CD14-positive monocyte (primary cell): ENCODE results near the gene SLC38A3. TPM values are rescaled to one million over a fixed set of nuclear protein-coding genes. Genes with fewer than 3 reads are reported as not detected.

Experiments used
- DNase-seq, 3 donors: peaks; one replicate each; pipeline ENCODE4 v3.0.0-alpha.2; 2011 to 2022
- H2AFZ ChIP-seq: 2 replicates; pipeline ENCODE4 v1.6.0; 2012; ENCODE audit warnings: mild to moderate bottlenecking, low read depth, low read length, inconsistent platforms; ENCODE audit not compliant: insufficient read depth, poor library complexity, severe bottlenecking
- H3K27ac ChIP-seq, 2 donors: 1 replicate in 1 of 2; 2 replicates in 1 of 2; pipeline ENCODE4 v1.5.1; 2012 to 2013; ENCODE audit warnings: low read length in 2 of 2, control low read depth in 1 of 2, inconsistent platforms in 1 of 2, low read depth in 1 of 2, mild to moderate bottlenecking in 1 of 2
- H3K27me3 ChIP-seq, 2 donors: one replicate each; pipeline versions ENCODE4 v1.6.0 to v1.6.1; 2011 to 2013; ENCODE audit warnings: low read length in 2 of 2; ENCODE audit not compliant: control insufficient read depth in 2 of 2, insufficient read depth in 2 of 2
- H3K36me3 ChIP-seq, 2 donors: replicated peaks in 1 of 2; 1 replicate in 1 of 2; 2 replicates in 1 of 2; pipeline versions ENCODE4 v1.5.1 to v1.6.1; 2012 to 2013; ENCODE audit warnings: low read length in 2 of 2, control low read depth in 1 of 2, inconsistent platforms in 1 of 2, mild to moderate bottlenecking in 1 of 2; ENCODE audit not compliant: insufficient read depth in 2 of 2, control insufficient read depth in 1 of 2
- H3K4me1 ChIP-seq, 2 donors: 1 replicate in 1 of 2; 2 replicates in 1 of 2; pipeline versions ENCODE4 v1.5.1 to v1.6.1; 2012 to 2013; ENCODE audit warnings: low read length in 2 of 2, control low read depth in 1 of 2, inconsistent platforms in 1 of 2, mild to moderate bottlenecking in 1 of 2, moderate library complexity in 1 of 2; ENCODE audit not compliant: insufficient read depth in 2 of 2, control insufficient read depth in 1 of 2
- H3K4me2 ChIP-seq: replicated peaks from 2 replicates; pipeline ENCODE3; 2012; ENCODE audit warnings: low read length, moderate library complexity, mild to moderate bottlenecking; ENCODE audit not compliant: poor library complexity, severe bottlenecking; ENCODE audit errors: extremely low read depth
- H3K4me3 ChIP-seq, 3 experiments: fragments of 200-600 bp in 1 of 3; sonication (generic) in 1 of 3; replicated peaks in 1 of 3; 1 replicate in 2 of 3; 2 replicates in 1 of 3; pipeline ENCODE4 v1.5.1; 2011 to 2013; ENCODE audit warnings: low read length in 3 of 3, mild to moderate bottlenecking in 3 of 3, control low read depth in 2 of 3, low read depth in 2 of 3, inconsistent platforms in 1 of 3, moderate library complexity in 1 of 3
- H3K79me2 ChIP-seq: 2 replicates; pipeline ENCODE4 v1.6.0; 2012; ENCODE audit warnings: mild to moderate bottlenecking, control low read depth, inconsistent platforms, low read length, moderate library complexity; ENCODE audit not compliant: insufficient read depth
- H3K9ac ChIP-seq: 2 replicates; pipeline ENCODE4 v1.6.0; 2017; ENCODE audit warnings: low read length, mild to moderate bottlenecking; ENCODE audit not compliant: insufficient read depth, poor library complexity, severe bottlenecking
- H3K9me3 ChIP-seq, 2 donors: replicated peaks in 1 of 2; 1 replicate in 1 of 2; 2 replicates in 1 of 2; pipeline versions ENCODE4 v1.5.1 to v1.6.1; 2012 to 2013; ENCODE audit warnings: low read length in 2 of 2, control low read depth in 1 of 2; ENCODE audit not compliant: control insufficient read depth in 1 of 2, insufficient read depth in 1 of 2
- H4K20me1 ChIP-seq: 2 replicates; pipeline ENCODE4 v1.6.0; 2012; ENCODE audit warnings: mild to moderate bottlenecking, low read length, control low read depth, moderate library complexity; ENCODE audit not compliant: insufficient read depth
- H3K27ac Mint-ChIP-seq, 7 donors: one replicate each; pipeline ENCODE4 v1.8.0; 2020; ENCODE audit warnings: mild to moderate bottlenecking in 7 of 7, mixed read lengths in 7 of 7, moderate library complexity in 6 of 7, inconsistent platforms in 2 of 7
- H3K27me3 Mint-ChIP-seq, 3 donors: one replicate each; pipeline ENCODE4 v1.8.0; 2021 to 2022; ENCODE audit warnings: low read depth in 3 of 3, mild to moderate bottlenecking in 3 of 3, mixed read lengths in 3 of 3, moderate library complexity in 3 of 3, inconsistent platforms in 1 of 3
- H3K36me3 Mint-ChIP-seq, 2 donors: one replicate each; pipeline ENCODE4 v1.8.0; 2020; ENCODE audit warnings: mixed read lengths in 2 of 2, inconsistent platforms in 1 of 2, mild to moderate bottlenecking in 1 of 2
- H3K4me1 Mint-ChIP-seq: one replicate; pipeline ENCODE4 v1.8.0; 2020; ENCODE audit warnings: mild to moderate bottlenecking, mixed read lengths
- H3K4me3 Mint-ChIP-seq, 2 donors: one replicate each; pipeline ENCODE4 v1.8.0; 2020; ENCODE audit warnings: mild to moderate bottlenecking in 2 of 2, mixed read lengths in 2 of 2, moderate library complexity in 1 of 2
- H3K9me3 Mint-ChIP-seq, 7 donors: one replicate each; pipeline ENCODE4 v1.8.0; 2020 to 2022; ENCODE audit warnings: mixed read lengths in 7 of 7, mild to moderate bottlenecking in 6 of 7, moderate library complexity in 6 of 7, inconsistent platforms in 2 of 7
- WGBS: methylation state at CpG from one replicate; pipeline ENCODE4 v1.1.5; 2013; ENCODE audit warnings: missing lambda C conversion rate; ENCODE audit not compliant: insufficient coverage; 5-methylcytosine and 5-hydroxymethylcytosine counted together
- intact Hi-C, 2 donors: fragments of 100-400 bp; cut with micrococcal nuclease; formaldehyde crosslinking; loops; one replicate each; pipeline versions ENCODE4 v1.15.0 to v1.15.1; 2023
- polyA plus RNA-seq, 3 donors: library from polyadenylated mRNA; depleted of rRNA in 1 of 3; unstranded in 2 of 3; stranded (reverse) in 1 of 3; fragments of 300-500 nt in 2 of 3; fragments of >200 nt in 1 of 3; fragmentation: Illumina TruSeq in 2 of 3; gene quantifications; 1 replicate in 2 of 3; 2 replicates in 1 of 3; pipeline ENCODE4 v1.2.3, GENCODE V29; 2012 to 2021
- TF ChIP-seq, protein P1 (sequence below): fragments of 200-600 bp; IDR thresholded peaks from one replicate; pipeline ENCODE4 v1.8.0; 2022; ENCODE audit warnings: antibody characterized with exemption, mild to moderate bottlenecking

The SLC38A3 gene
- polyA plus RNA-seq, 3 donors = not detected

DNA sequence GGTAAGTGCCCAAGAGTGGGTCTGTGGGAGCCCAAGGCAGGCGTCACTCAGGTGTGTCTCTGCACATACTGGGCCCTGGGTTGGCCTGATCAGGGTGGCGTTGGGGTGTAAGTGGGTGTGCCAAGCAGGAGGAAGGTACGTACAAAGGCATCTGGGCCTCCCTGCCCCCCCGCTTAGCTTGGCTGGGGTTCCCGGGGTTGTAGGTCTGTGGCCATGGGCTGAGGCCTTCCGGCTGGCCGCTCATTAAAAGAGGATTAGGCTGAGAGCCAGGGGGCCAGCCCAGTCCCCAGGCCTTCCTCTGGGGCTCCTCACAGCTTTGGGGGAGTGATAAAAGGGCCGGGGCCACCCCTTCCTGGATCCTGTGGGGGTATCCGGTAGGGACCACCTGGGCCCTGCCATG is 36.7 kb upstream of the SLC38A3 start:
- peaks cover 2 to 7% (median 7%) of the 10 kb centered on the region in 3 donors for H3K27me3 Mint-ChIP-seq
- Histone ChIP-seq H3K4me2 (no peak overlapping the region), H4K20me1 (no peaks in the 10 kb centered on the region), H3K36me3 (no peaks in the 10 kb centered on the region), H2AFZ (no peak overlapping the region), H3K27ac (no peak overlapping the region), H3K79me2 (no peaks in the 10 kb centered on the region), H3K27me3 (no peaks in the 10 kb centered on the region), H3K4me3 (no peak overlapping the region), H3K9ac (no peak overlapping the region), H3K4me1 (peaks cover 7 to 8% of the 10 kb centered on the region in 2 donors), H3K9me3 (no peaks in the 10 kb centered on the region)
- H3K4me3 Mint-ChIP-seq = no peak overlapping the region
- 94% methylated on average over 7 of the region's 9 CpGs for WGBS
- H3K9me3 Mint-ChIP-seq = no peaks in the 10 kb centered on the region
- H3K36me3 Mint-ChIP-seq = no peaks in the 10 kb centered on the region
- intact Hi-C loops = no loop called here
- H3K27ac Mint-ChIP-seq = peak overlapping the region in 3 of 7 donors; percentile 15 to 62 (median 55)
- H3K4me1 Mint-ChIP-seq = peaks cover 14% of the 10 kb centered on the region
- DNase-seq = no peak
- TF ChIP-seq, protein P1, sequence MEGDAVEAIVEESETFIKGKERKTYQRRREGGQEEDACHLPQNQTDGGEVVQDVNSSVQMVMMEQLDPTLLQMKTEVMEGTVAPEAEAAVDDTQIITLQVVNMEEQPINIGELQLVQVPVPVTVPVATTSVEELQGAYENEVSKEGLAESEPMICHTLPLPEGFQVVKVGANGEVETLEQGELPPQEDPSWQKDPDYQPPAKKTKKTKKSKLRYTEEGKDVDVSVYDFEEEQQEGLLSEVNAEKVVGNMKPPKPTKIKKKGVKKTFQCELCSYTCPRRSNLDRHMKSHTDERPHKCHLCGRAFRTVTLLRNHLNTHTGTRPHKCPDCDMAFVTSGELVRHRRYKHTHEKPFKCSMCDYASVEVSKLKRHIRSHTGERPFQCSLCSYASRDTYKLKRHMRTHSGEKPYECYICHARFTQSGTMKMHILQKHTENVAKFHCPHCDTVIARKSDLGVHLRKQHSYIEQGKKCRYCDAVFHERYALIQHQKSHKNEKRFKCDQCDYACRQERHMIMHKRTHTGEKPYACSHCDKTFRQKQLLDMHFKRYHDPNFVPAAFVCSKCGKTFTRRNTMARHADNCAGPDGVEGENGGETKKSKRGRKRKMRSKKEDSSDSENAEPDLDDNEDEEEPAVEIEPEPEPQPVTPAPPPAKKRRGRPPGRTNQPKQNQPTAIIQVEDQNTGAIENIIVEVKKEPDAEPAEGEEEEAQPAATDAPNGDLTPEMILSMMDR = no peak

DNA sequence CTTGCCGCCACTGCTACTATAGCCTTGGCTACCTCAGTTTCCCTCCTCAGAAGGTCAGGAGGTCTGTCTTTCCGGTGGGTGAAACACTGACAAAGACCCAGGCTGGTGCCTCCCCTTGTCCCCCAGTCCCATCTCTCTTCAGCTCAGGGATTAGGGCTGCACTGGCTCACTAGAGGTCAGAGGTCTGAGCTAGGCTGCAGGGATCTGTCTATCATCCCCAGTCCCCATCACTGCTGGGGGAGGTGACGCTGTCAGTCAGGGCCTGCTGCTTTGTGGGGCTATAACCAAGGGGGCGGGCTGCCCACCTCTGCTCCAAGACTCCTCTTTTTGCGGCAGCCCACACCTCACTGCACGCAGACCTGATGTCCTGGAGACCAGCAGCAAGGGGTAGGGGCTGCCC is 36.3 kb upstream of the SLC38A3 start:
- Mint-ChIP-seq H3K36me3 (no peaks in the 10 kb centered on the region), H3K9me3 (no peaks in the 10 kb centered on the region), H3K4me3 (no peak overlapping the region), H3K27ac (peak overlapping the region in 3 of 7 donors; percentile 46 to 62 (median 55)), H3K27me3 (peaks cover 2 to 8% (median 7%) of the 10 kb centered on the region in 3 donors), H3K4me1 (peaks cover 18% of the 10 kb centered on the region)
- intact Hi-C loops = no loop called here
- DNase-seq = no peak
- no peak overlapping the region for H3K4me3 ChIP-seq
- TF ChIP-seq, protein P1 = no peak
- no peak overlapping the region for H2AFZ ChIP-seq
- no peaks in the 10 kb centered on the region for H3K79me2 ChIP-seq
- H4K20me1 ChIP-seq = no peaks in the 10 kb centered on the region
- no peak overlapping the region for H3K27ac ChIP-seq
- H3K4me1 ChIP-seq = peaks cover 9 to 11% of the 10 kb centered on the region in 2 donors
- H3K36me3 ChIP-seq = no peaks in the 10 kb centered on the region
- H3K9me3 ChIP-seq = no peaks in the 10 kb centered on the region
- H3K4me2 ChIP-seq = no peak overlapping the region
- WGBS = 97% methylated on average over 5 of the region's 6 CpGs
- H3K9ac ChIP-seq = no peak overlapping the region
- H3K27me3 ChIP-seq = no peaks in the 10 kb centered on the region
